Heart left ventricle (tissue), 13 donors: Measurements from ENCODE around the gene BRIP1.

Source experiments
- POLR2A ChIP-seq, 2 donors: fragments of 450-650 bp; IDR thresholded peaks; one replicate each; pipeline ENCODE4 v1.6.1; 2017; ENCODE audit warnings: antibody characterized with exemption in 2 of 2, mild to moderate bottlenecking in 2 of 2, moderate library complexity in 2 of 2
- TF ChIP-seq, protein P1 (sequence below), 12 donors: fragments of 200-600 bp; sonication (generic) in 4 of 12; IDR thresholded peaks; one replicate each; pipeline versions ENCODE4 v1.5.0 to v1.8.0; 2018 to 2022; ENCODE audit warnings: antibody characterized with exemption in 12 of 12, mild to moderate bottlenecking in 5 of 12
- donor health status: ischemic (EF 13 %, LVEDD 7.1; RV severe dilation, severe dysfunction).
- donor health status: DM: no; HTN: yes; CAD: no.
- donor health status: DM: no; HTN: no; CAD: no.
- donor health status: ischemic (EF 25% LVEDD 6.9; RV normal size, moderate dysfunction).
- donor health status: ischemic (EF 25% LVEDD 5.7; RV mildly dilated, moderate dysfunction).
- donor health status: ischemic (EF 35%, LVEDD 5.7; RV mildly dilated, moderate dysfunction).
- donor health status: nonischemic (EF 11% LVEDD 7.7; RV severe dilation, severe dysfunction).
- donor health status: DM: yes; HTN: yes; CAD: no.
- donor health status: PGD.
- donor health status: ischemic (EF 29% LVEDD 5.4; RV normal size, mild dysfunction).
- donor health status: nonischemic (EF 23%, LVEDD 6.1; RV moderate dilation, normal function).

DNA sequence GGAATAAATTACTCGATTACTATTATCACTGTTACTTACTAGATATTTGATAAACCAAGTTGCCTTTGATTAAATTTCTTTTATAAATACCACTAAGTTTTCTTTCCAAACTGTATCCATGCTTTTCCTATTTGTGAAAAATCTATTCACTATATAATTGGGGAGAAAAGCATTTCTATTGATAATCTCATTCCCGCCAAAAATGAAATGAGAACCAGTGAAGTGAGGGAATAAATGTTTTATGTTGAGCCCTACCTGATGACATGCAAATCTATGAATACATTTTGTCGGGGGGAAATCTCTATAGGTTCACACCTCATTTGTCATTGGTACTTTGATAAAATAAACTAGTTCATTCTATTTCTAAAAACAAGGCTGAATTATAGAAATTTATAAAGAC is 15.7 kb downstream of the BRIP1 start:
- TF ChIP-seq, protein P1, sequence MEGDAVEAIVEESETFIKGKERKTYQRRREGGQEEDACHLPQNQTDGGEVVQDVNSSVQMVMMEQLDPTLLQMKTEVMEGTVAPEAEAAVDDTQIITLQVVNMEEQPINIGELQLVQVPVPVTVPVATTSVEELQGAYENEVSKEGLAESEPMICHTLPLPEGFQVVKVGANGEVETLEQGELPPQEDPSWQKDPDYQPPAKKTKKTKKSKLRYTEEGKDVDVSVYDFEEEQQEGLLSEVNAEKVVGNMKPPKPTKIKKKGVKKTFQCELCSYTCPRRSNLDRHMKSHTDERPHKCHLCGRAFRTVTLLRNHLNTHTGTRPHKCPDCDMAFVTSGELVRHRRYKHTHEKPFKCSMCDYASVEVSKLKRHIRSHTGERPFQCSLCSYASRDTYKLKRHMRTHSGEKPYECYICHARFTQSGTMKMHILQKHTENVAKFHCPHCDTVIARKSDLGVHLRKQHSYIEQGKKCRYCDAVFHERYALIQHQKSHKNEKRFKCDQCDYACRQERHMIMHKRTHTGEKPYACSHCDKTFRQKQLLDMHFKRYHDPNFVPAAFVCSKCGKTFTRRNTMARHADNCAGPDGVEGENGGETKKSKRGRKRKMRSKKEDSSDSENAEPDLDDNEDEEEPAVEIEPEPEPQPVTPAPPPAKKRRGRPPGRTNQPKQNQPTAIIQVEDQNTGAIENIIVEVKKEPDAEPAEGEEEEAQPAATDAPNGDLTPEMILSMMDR (IDR thresholded peaks at IDR 0.05): no peak
- no peak for TF ChIP-seq POLR2A (IDR thresholded peaks at IDR 0.05)
